ENCODE results near the gene MPO. TPM values are rescaled to one million over a fixed set of nuclear protein-coding genes. Genes with fewer than 3 reads are reported as not detected.

MPO gene
- total RNA-seq, 1 experiment from 2014 or later: not detected

GRCh38 chr17:58309918-58310259 is 29.2 kb upstream of the MPO start:
- in situ Hi-C loops (cut with HindIII; ENCODE audit: low pct_unique_long_range_greater_than_20kb, low sequenced_read_pairs): no loop called here

GRCh38 chr17:58308985-58309917 is 28.5 kb upstream of the MPO start:
- in situ Hi-C loops (cut with HindIII; ENCODE audit: low pct_unique_long_range_greater_than_20kb, low sequenced_read_pairs): no loop called here
- DNase-seq (ENCODE audit: low read depth, low spot score): no peak

More at GRCh38 chr17:58309918-58310259, 29.2 kb upstream of the MPO start:
- DNase-seq (ENCODE audit: low read depth, low spot score): no peak

- DNase-seq (ENCODE audit: low read depth, low spot score): no peak
- in situ Hi-C loops (cut with HindIII; ENCODE audit: low pct_unique_long_range_greater_than_20kb, low sequenced_read_pairs): no loop called here
Observed at GRCh38 chr17:58308173-58308984, 27.6 kb upstream of the MPO start.

GRCh38 chr17:58307468-58308172 is 26.9 kb upstream of the MPO start:
- in situ Hi-C loops (cut with HindIII; ENCODE audit: low pct_unique_long_range_greater_than_20kb, low sequenced_read_pairs): no loop called here
- DNase-seq (ENCODE audit: low read depth, low spot score): no peak

GRCh38 chr17:58306131-58306951 is 25.6 kb upstream of the MPO start:
- no peak for DNase-seq (ENCODE audit: low read depth, low spot score)
- in situ Hi-C loops (cut with HindIII; ENCODE audit: low pct_unique_long_range_greater_than_20kb, low sequenced_read_pairs): no loop called here

- in situ Hi-C loops (cut with HindIII; ENCODE audit: low pct_unique_long_range_greater_than_20kb, low sequenced_read_pairs): no loop called here
- DNase-seq (ENCODE audit: low read depth, low spot score): no peak
Observed at GRCh38 chr17:58305626-58306025, 24.9 kb upstream of the MPO start.

- DNase-seq (ENCODE audit: low read depth, low spot score): no peak
- in situ Hi-C loops (cut with HindIII; ENCODE audit: low pct_unique_long_range_greater_than_20kb, low sequenced_read_pairs): no loop called here
Observed at GRCh38 chr17:58304750-58305486, 24.2 kb upstream of the MPO start.

- in situ Hi-C loops (cut with HindIII; ENCODE audit: low pct_unique_long_range_greater_than_20kb, low sequenced_read_pairs): no loop called here
- peak; percentile 78 for DNase-seq (ENCODE audit: low read depth, low spot score)
Observed at GRCh38 chr17:58303971-58304749, 23.4 kb upstream of the MPO start.

GRCh38 chr17:58302919-58303585 is 22.3 kb upstream of the MPO start:
- no peak for DNase-seq (ENCODE audit: low read depth, low spot score)
- in situ Hi-C loops (cut with HindIII; ENCODE audit: low pct_unique_long_range_greater_than_20kb, low sequenced_read_pairs): no loop called here

- no peak for DNase-seq (ENCODE audit: low read depth, low spot score)
- in situ Hi-C loops (cut with HindIII; ENCODE audit: low pct_unique_long_range_greater_than_20kb, low sequenced_read_pairs): no loop called here
Observed at GRCh38 chr17:58302171-58302918, 21.6 kb upstream of the MPO start.

- in situ Hi-C loops (cut with HindIII; ENCODE audit: low pct_unique_long_range_greater_than_20kb, low sequenced_read_pairs): no loop called here
- DNase-seq (ENCODE audit: low read depth, low spot score): no peak
Observed at GRCh38 chr17:58301504-58302150, 20.9 kb upstream of the MPO start.

GRCh38 chr17:58300336-58300735 is 19.6 kb upstream of the MPO start:
- no peak for DNase-seq (ENCODE audit: low read depth, low spot score)

GRCh38 chr17:58294034-58294433 is 13.3 kb upstream of the MPO start:
- DNase-seq (ENCODE audit: low read depth, low spot score): no peak

More at GRCh38 chr17:58300336-58300735, 19.6 kb upstream of the MPO start:
- in situ Hi-C loops (cut with HindIII; ENCODE audit: low pct_unique_long_range_greater_than_20kb, low sequenced_read_pairs): no loop called here

GRCh38 chr17:58291246-58291645 is 10.5 kb upstream of the MPO start:
- in situ Hi-C loops (cut with HindIII; ENCODE audit: low pct_unique_long_range_greater_than_20kb, low sequenced_read_pairs): no loop called here
- DNase-seq (ENCODE audit: low read depth, low spot score): no peak

More at GRCh38 chr17:58294034-58294433, 13.3 kb upstream of the MPO start:
- in situ Hi-C loops (cut with HindIII; ENCODE audit: low pct_unique_long_range_greater_than_20kb, low sequenced_read_pairs): no loop called here

Data from SK-MEL-5 (cell line).